ENCODE measurements around the gene MYOZ3. TPM values are rescaled to one million over a fixed set of nuclear protein-coding genes. Genes with fewer than 3 reads are reported as not detected.

The MYOZ3 gene
- total and polyA plus RNA-seq, 2 experiments from 2014 or later, result 1.1 to 1.8 TPM

GRCh38 chr5:150641006-150641570 lies 20.0 kb upstream of the MYOZ3 start:
- Histone ChIP-seq H3K4me1 (ENCODE audit: insufficient read depth) (peaks cover 91% of the 10 kb centered on the region), H3K79me2 (peaks cover 39% of the 10 kb centered on the region), H3K27me3 (no peaks in the 10 kb centered on the region), H2AFZ (no peak overlapping the region), H3K36me3 (replicated peaks; ENCODE audit: insufficient read depth, low read depth) (no peaks in the 10 kb centered on the region), H3K9me2 (replicated peaks; ENCODE audit: insufficient read depth) (no peaks in the 10 kb centered on the region), H3K27ac (peak overlapping the region; percentile 86), H3K4me3 (no peak overlapping the region), H3K4me2 (peak overlapping the region; percentile 67), H3K9me3 (ENCODE audit: low read depth) (no peaks in the 10 kb centered on the region), H4K20me1 (ENCODE audit: insufficient read depth, poor library complexity, severe bottlenecking) (no peaks in the 10 kb centered on the region)
- 90% methylated on average over 7 of the region's 9 CpGs for WGBS (ENCODE audit: low lambda C conversion rate, missing lambda C conversion rate)
- TF ChIP-seq CTCF (IDR thresholded peaks at IDR 0.05; ENCODE audit: poor library complexity), result no peak
- no peak for TF ChIP-seq EZH2 (IDR thresholded peaks at IDR 0.05; ENCODE audit: borderline replicate concordance)
- no peak for TF ChIP-seq EZH2phosphoT487 (IDR thresholded peaks at IDR 0.05; ENCODE audit: low read depth, severe bottlenecking, unreplicated experiment)
- DNase-seq (ENCODE audit: low spot score), result no peak

GRCh38 chr5:150641824-150642566 lies 19.1 kb upstream of the MYOZ3 start:
- TF ChIP-seq CTCF (IDR thresholded peaks at IDR 0.05; ENCODE audit: poor library complexity), result no peak
- no peak for TF ChIP-seq EZH2 (IDR thresholded peaks at IDR 0.05; ENCODE audit: borderline replicate concordance)
- no peak for TF ChIP-seq EZH2phosphoT487 (IDR thresholded peaks at IDR 0.05; ENCODE audit: low read depth, severe bottlenecking, unreplicated experiment)
- 75% methylated on average over 5 of the region's 5 CpGs for WGBS (ENCODE audit: low lambda C conversion rate, missing lambda C conversion rate)

GRCh38 chr5:150642567-150642927 lies 18.5 kb upstream of the MYOZ3 start:
- Histone ChIP-seq H2AFZ (no peak overlapping the region), H3K4me3 (no peak overlapping the region), H3K9me3 (ENCODE audit: low read depth) (no peaks in the 10 kb centered on the region), H3K9me2 (replicated peaks; ENCODE audit: insufficient read depth) (no peaks in the 10 kb centered on the region), H4K20me1 (ENCODE audit: insufficient read depth, poor library complexity, severe bottlenecking) (no peaks in the 10 kb centered on the region), H3K27ac (peak overlapping the region; percentile 86), H3K79me2 (peaks cover 49% of the 10 kb centered on the region), H3K4me1 (ENCODE audit: insufficient read depth) (peaks cover 79% of the 10 kb centered on the region), H3K36me3 (replicated peaks; ENCODE audit: insufficient read depth, low read depth) (no peaks in the 10 kb centered on the region), H3K4me2 (peak overlapping the region; percentile 67), H3K27me3 (no peaks in the 10 kb centered on the region)
- TF ChIP-seq EZH2phosphoT487 (IDR thresholded peaks at IDR 0.05; ENCODE audit: low read depth, severe bottlenecking, unreplicated experiment) (no peak), EZH2 (IDR thresholded peaks at IDR 0.05; ENCODE audit: borderline replicate concordance) (no peak), CTCF (IDR thresholded peaks at IDR 0.05; ENCODE audit: poor library complexity) (no peak)
- 49% methylated on average over 5 of the region's 5 CpGs for WGBS (ENCODE audit: low lambda C conversion rate, missing lambda C conversion rate)
- peak; percentile 82 for DNase-seq (ENCODE audit: low spot score)

More at GRCh38 chr5:150641824-150642566, 19.1 kb upstream of the MYOZ3 start:
- no peaks in the 10 kb centered on the region for H4K20me1 ChIP-seq (ENCODE audit: insufficient read depth, poor library complexity, severe bottlenecking)
- H3K36me3 ChIP-seq (replicated peaks; ENCODE audit: insufficient read depth, low read depth), result no peaks in the 10 kb centered on the region
- no peaks in the 10 kb centered on the region for H3K9me3 ChIP-seq (ENCODE audit: low read depth)
- no peaks in the 10 kb centered on the region for H3K9me2 ChIP-seq (replicated peaks; ENCODE audit: insufficient read depth)
- no peaks in the 10 kb centered on the region for H3K27me3 ChIP-seq
- H3K4me1 ChIP-seq (ENCODE audit: insufficient read depth), result peaks cover 84% of the 10 kb centered on the region
- peak overlapping the region; percentile 67 for H3K4me2 ChIP-seq
- peak overlapping the region; percentile 86 for H3K27ac ChIP-seq
- no peak overlapping the region for H3K4me3 ChIP-seq
- peaks cover 45% of the 10 kb centered on the region for H3K79me2 ChIP-seq
- DNase-seq (ENCODE audit: low spot score), result no peak
- no peak overlapping the region for H2AFZ ChIP-seq

All from hepatocyte (in vitro differentiated cells).